H1 (cell line): ENCODE measurements around the gene RFC1. TPM values are rescaled to one million over a fixed set of nuclear protein-coding genes. Genes with fewer than 3 reads are reported as not detected.

Experiments
- CTCF ChIA-PET: fragments of 300-600 bp; sonication (Branson Sonifier 250); formaldehyde crosslinking; loops from one replicate; lab custom pipeline; 2021; ENCODE audit not compliant: partially characterized antibody; lab: Charles Lee
- POLR2A ChIA-PET: fragments of 300-600 bp; sonication (Branson Sonifier 250); formaldehyde crosslinking; loops from one replicate; lab custom pipeline; 2021; ENCODE audit warnings: inconsistent platforms; ENCODE audit not compliant: partially characterized antibody; lab: Charles Lee
- DNase-seq, 2 experiments: peaks; one replicate each; pipeline versions ENCODE4 v3.0.0 to v3.0.0-alpha.2; 2010 to 2022; ENCODE audit warnings: low spot score in 2 of 2, low read depth in 1 of 2, mixed read lengths in 1 of 2
- FAIRE-seq: peaks from 2 replicates; lab custom pipeline; 2011; peaks lifted over from hg19 to GRCh38; lab: Jason Lieb, UNC
- H2AFZ ChIP-seq: 2 replicates; pipeline ENCODE4 v1.8.1; 2012; ENCODE audit warnings: low read length, inconsistent platforms
- H2AK5ac ChIP-seq: 2 replicates; pipeline ENCODE4 v1.6.1; 2013; ENCODE audit warnings: low read depth, low read length
- H2BK120ac ChIP-seq: replicated peaks from 2 replicates; pipeline ENCODE3; 2013; ENCODE audit warnings: low read depth, low read length, inconsistent platforms
- H2BK12ac ChIP-seq: 2 replicates; pipeline ENCODE4 v1.6.1; 2013; ENCODE audit warnings: low read depth, low read length
- H2BK15ac ChIP-seq: 2 replicates; pipeline ENCODE4 v1.6.1; 2013; ENCODE audit warnings: low read length
- H2BK20ac ChIP-seq: 2 replicates; pipeline ENCODE4 v1.6.1; 2013; ENCODE audit warnings: low read length
- H2BK5ac ChIP-seq: 2 replicates; pipeline ENCODE4 v1.6.1; 2013; ENCODE audit warnings: low read depth, low read length
- H3K14ac ChIP-seq: 2 replicates; pipeline ENCODE4 v1.6.1; 2013; ENCODE audit warnings: inconsistent platforms; ENCODE audit not compliant: insufficient read length
- H3K18ac ChIP-seq: 2 replicates; pipeline ENCODE4 v1.6.1; 2013; ENCODE audit warnings: low read length; ENCODE audit errors: extremely low read depth
- H3K23ac ChIP-seq: 2 replicates; pipeline ENCODE4 v1.6.1; 2013; ENCODE audit warnings: inconsistent platforms; ENCODE audit not compliant: insufficient read length
- H3K23me2 ChIP-seq: 2 replicates; pipeline ENCODE4 v1.6.1; 2013; ENCODE audit warnings: low read depth, low read length
- H3K27ac ChIP-seq: 2 replicates; pipeline ENCODE4 v1.6.1; 2011; ENCODE audit warnings: low read depth, low read length, inconsistent platforms
- H3K27me3 ChIP-seq, 4 experiments: replicated peaks in 1 of 4; 1 replicate in 1 of 4; 2 replicates in 3 of 4; pipeline versions ENCODE4 v1.6.1 to v1.8.1; 2011 to 2013; ENCODE audit warnings: low read length in 3 of 4, mild to moderate bottlenecking in 3 of 4, inconsistent platforms in 2 of 4, mixed read lengths in 2 of 4, moderate library complexity in 1 of 4; ENCODE audit not compliant: control insufficient read depth in 3 of 4, insufficient read depth in 3 of 4; ENCODE audit errors: extremely low read depth in 1 of 4
- H3K36me3 ChIP-seq, 4 experiments: 2 replicates each; pipeline versions ENCODE4 v1.6.1 to v1.8.1; 2011 to 2013; ENCODE audit warnings: mild to moderate bottlenecking in 4 of 4, low read length in 3 of 4, moderate library complexity in 2 of 4, control low read depth in 1 of 4, inconsistent platforms in 1 of 4; ENCODE audit not compliant: insufficient read depth in 4 of 4, control insufficient read depth in 2 of 4
- H3K4ac ChIP-seq: replicated peaks from 2 replicates; pipeline ENCODE3; 2013; ENCODE audit warnings: low read length, low read depth, mixed read lengths, inconsistent platforms; ENCODE audit not compliant: insufficient read length
- H3K4me1 ChIP-seq, 4 experiments: replicated peaks in 1 of 4; 1 replicate in 1 of 4; 2 replicates in 3 of 4; pipeline versions ENCODE4 v1.6.1 to v1.8.1; 2011 to 2013; ENCODE audit warnings: low read length in 3 of 4, inconsistent platforms in 2 of 4, mixed read lengths in 1 of 4; ENCODE audit not compliant: insufficient read depth in 4 of 4, control insufficient read depth in 3 of 4
- H3K4me2 ChIP-seq, 2 experiments: 2 replicates each; pipeline versions ENCODE4 v1.6.1 to v1.8.1; 2011 to 2013; ENCODE audit warnings: low read depth in 2 of 2, low read length in 2 of 2, control low read depth in 1 of 2, inconsistent platforms in 1 of 2, mild to moderate bottlenecking in 1 of 2; ENCODE audit not compliant: insufficient read depth in 1 of 2
- H3K4me3 ChIP-seq, 4 experiments: fragments of 200-600, 300-600 bp in 1 of 4; sonication (generic), shearing (Covaris generic), sonication (Bioruptor Twin) in 1 of 4; 2 replicates each; pipeline versions ENCODE4 v1.5.1 to v1.8.1; 2011 to 2016; ENCODE audit warnings: low read length in 4 of 4, low read depth in 3 of 4, control low read depth in 2 of 4, inconsistent platforms in 2 of 4, mild to moderate bottlenecking in 2 of 4, mixed read lengths in 1 of 4, moderate library complexity in 1 of 4; ENCODE audit not compliant: insufficient read depth in 2 of 4; ENCODE audit errors: extremely low read depth in 1 of 4
- H3K56ac ChIP-seq: replicated peaks from 2 replicates; pipeline ENCODE3; 2013; ENCODE audit warnings: low read depth, mild to moderate bottlenecking, mixed read lengths, low read length, inconsistent platforms; ENCODE audit not compliant: insufficient read length
- H3K79me1 ChIP-seq: 2 replicates; pipeline ENCODE4 v1.6.1; 2013; ENCODE audit warnings: low read depth, low read length, control low read depth
- H3K79me2 ChIP-seq, 2 experiments: 2 replicates each; pipeline versions ENCODE4 v1.6.1 to v1.8.1; 2012 to 2013; ENCODE audit warnings: low read length in 2 of 2, mild to moderate bottlenecking in 2 of 2, inconsistent platforms in 1 of 2; ENCODE audit not compliant: insufficient read depth in 2 of 2, control insufficient read depth in 1 of 2
- H3K9ac ChIP-seq, 4 experiments: replicated peaks in 1 of 4; 1 replicate in 1 of 4; 2 replicates in 3 of 4; pipeline versions ENCODE4 v1.6.1 to v1.8.1; 2011 to 2013; ENCODE audit warnings: low read depth in 3 of 4, low read length in 3 of 4, control low read depth in 2 of 4, mild to moderate bottlenecking in 2 of 4, moderate library complexity in 2 of 4, inconsistent platforms in 1 of 4; ENCODE audit errors: extremely low read depth in 1 of 4
- H3K9me3 ChIP-seq, 2 experiments: 2 replicates each; pipeline versions ENCODE4 v1.6.1 to v1.8.1; 2012 to 2013; ENCODE audit warnings: mild to moderate bottlenecking in 2 of 2, moderate library complexity in 2 of 2, control low read depth in 1 of 2, inconsistent platforms in 1 of 2, low read depth in 1 of 2, low read length in 1 of 2, mixed read lengths in 1 of 2; ENCODE audit not compliant: insufficient read depth in 2 of 2
- H4K20me1 ChIP-seq, 2 experiments: replicated peaks in 1 of 2; 2 replicates each; pipeline versions ENCODE3 to v1.8.1; 2011 to 2013; ENCODE audit warnings: inconsistent platforms in 2 of 2, low read length in 2 of 2, mild to moderate bottlenecking in 1 of 2; ENCODE audit not compliant: insufficient read depth in 2 of 2, control insufficient read depth in 1 of 2
- H4K5ac ChIP-seq: 2 replicates; pipeline ENCODE4 v1.6.1; 2013; ENCODE audit warnings: low read length, low read depth, mixed read lengths, inconsistent platforms; ENCODE audit not compliant: insufficient read length
- H4K8ac ChIP-seq: 2 replicates; pipeline ENCODE4 v1.8.0; 2013; ENCODE audit warnings: mild to moderate bottlenecking, moderate library complexity, low read length, inconsistent platforms; ENCODE audit not compliant: insufficient read depth; ENCODE audit errors: extremely low read depth
- H4K91ac ChIP-seq: replicated peaks from 2 replicates; pipeline ENCODE3; 2013; ENCODE audit warnings: low read length, mixed read lengths, inconsistent platforms; ENCODE audit not compliant: insufficient read length
- ATF2 ChIP-seq: IDR thresholded peaks from 2 replicates; pipeline ENCODE4 v1.6.1; 2012; ENCODE audit warnings: low read length, inconsistent platforms
- CEBPB ChIP-seq: IDR thresholded peaks from 2 replicates; pipeline ENCODE4 v1.6.1; 2012; ENCODE audit warnings: low read depth, low read length
- EP300 ChIP-seq, 2 experiments: IDR thresholded peaks; 1 replicate in 1 of 2; 2 replicates in 1 of 2; pipeline ENCODE4 v1.6.1; 2011 to 2012; ENCODE audit warnings: low read depth in 2 of 2, low read length in 2 of 2, mild to moderate bottlenecking in 2 of 2, borderline replicate concordance in 1 of 2, inconsistent platforms in 1 of 2, moderate library complexity in 1 of 2
- FOSL1 ChIP-seq: IDR thresholded peaks from 2 replicates; pipeline ENCODE4 v1.6.1; 2011; ENCODE audit warnings: mild to moderate bottlenecking, low read depth, low read length, moderate library complexity; ENCODE audit not compliant: insufficient read depth
- GABPA ChIP-seq: IDR thresholded peaks from 2 replicates; pipeline ENCODE4 v1.6.1; 2011; ENCODE audit warnings: mild to moderate bottlenecking, low read length, moderate library complexity, borderline replicate concordance; ENCODE audit not compliant: insufficient read depth
- JUND ChIP-seq: IDR thresholded peaks from 2 replicates; pipeline ENCODE4 v1.6.1; 2011; ENCODE audit warnings: mild to moderate bottlenecking, improper control_type of control experiment, low read length
- NRF1 ChIP-seq: IDR thresholded peaks from 2 replicates; pipeline ENCODE4 v1.6.1; 2011; ENCODE audit warnings: mild to moderate bottlenecking, low read depth, low read length, improper control_type of control experiment
- RNF2 ChIP-seq: fragments of 200-900, 300-1000 bp; sonication (generic); IDR thresholded peaks from 2 replicates; pipeline ENCODE4 v1.7.1; 2016; ENCODE audit warnings: borderline replicate concordance, low read depth, mild to moderate bottlenecking, antibody characterized with exemption, low read length; ENCODE audit not compliant: poor library complexity, severe bottlenecking; ENCODE audit errors: missing control alignments
- SP1 ChIP-seq: IDR thresholded peaks from 2 replicates; pipeline ENCODE4 v1.6.1; 2011; ENCODE audit warnings: low read depth, low read length
- SP2 ChIP-seq: IDR thresholded peaks from 2 replicates; pipeline ENCODE4 v1.6.1; 2012; ENCODE audit warnings: mild to moderate bottlenecking, low read length, inconsistent platforms
- SRF ChIP-seq: IDR thresholded peaks from 2 replicates; pipeline ENCODE4 v1.6.1; 2011; ENCODE audit warnings: mild to moderate bottlenecking, low read depth, low read length, moderate library complexity
- WGBS, 2 experiments: shearing (Covaris generic) in 1 of 2; methylation state at CpG; one replicate each; pipeline versions ENCODE4 v1.1.6 to v1.1.7; 2013 to 2015; ENCODE audit warnings: low lambda C conversion rate in 2 of 2, mixed read lengths in 2 of 2, inconsistent platforms in 1 of 2, low coverage in 1 of 2, missing lambda C conversion rate in 1 of 2; ENCODE audit not compliant: insufficient replicate concordance in 2 of 2, insufficient coverage in 1 of 2, insufficient read length in 1 of 2; ENCODE audit errors: extremely low coverage in 1 of 2, missing lambda C conversion rate in 1 of 2; 5-methylcytosine and 5-hydroxymethylcytosine counted together
- polyA plus RNA-seq, 7 experiments: library from polyadenylated mRNA; depleted of rRNA in 3 of 7; stranded (reverse) in 5 of 7; unstranded in 2 of 7; fragments of >200 nt in 5 of 7; fragments of 200-250 nt in 2 of 7; gene quantifications; 1 replicate in 5 of 7; 2 replicates in 1 of 7; 4 replicates in 1 of 7; pipeline versions ENCODE4 v1.2.1 to v1.2.3, GENCODE V29; 2011 to 2013; ENCODE audit warnings: missing spikeins in 2 of 7, mixed read lengths in 2 of 7
- total RNA-seq: library from RNA; stranded (reverse); fragmentation: NEBNext Ultra II Directional; extraction: Animal tissue kit (Norgen Biotek cat#: 25700); gene quantifications from 2 replicates; pipeline ENCODE4 v1.2.1, GENCODE V29; 2021
- TF ChIP-seq, protein P1 (sequence below): IDR thresholded peaks from 2 replicates; pipeline ENCODE4 v1.6.1; 2011; ENCODE audit warnings: low read depth, mild to moderate bottlenecking, low read length; ENCODE audit not compliant: insufficient read depth

The RFC1 gene
- total and polyA plus RNA-seq, 2 of the 8 experiments (the other 6 are each of a cell fraction or from before 2014, with no cell fraction given) = 16.0 to 83.8 TPM

- 96% methylated on average over 2 of the region's 2 CpGs; no CpG with 5 or more reads in 1 of the 2 experiments for WGBS, 2 experiments
- CTCF ChIA-PET = interaction anchor here (0.6 kb wide), 1 partner anchor 313 kb away, joined by 3 read pairs; no protein-coding TSS in a partner anchor
Observed at GRCh38 chr4:39291686-39292085, 74.5 kb downstream of the RFC1 start.

More at GRCh38 chr4:39291686-39292085, 74.5 kb downstream of the RFC1 start:
- Histone ChIP-seq H3K23ac (no peak overlapping the region), H4K5ac (no peak overlapping the region), H3K14ac (no peak overlapping the region), H3K79me1 (no peaks in the 10 kb centered on the region), H3K56ac (no peak overlapping the region), H3K27ac (no peak overlapping the region), H3K9ac (no peak overlapping the region), H4K20me1 (no peaks in the 10 kb centered on the region), H2AK5ac (no peak overlapping the region), H3K36me3 (peaks cover 13 to 76% (median 29%) of the 10 kb centered on the region in 4 experiments), H3K27me3 (peaks cover 0 to 1% (median 0%) of the 10 kb centered on the region in 4 experiments; a peak in 1 of 7 replicates), H3K79me2 (no peaks in the 10 kb centered on the region), H2BK12ac (no peak overlapping the region), H3K4me2 (no peak overlapping the region), H2BK5ac (no peak overlapping the region), H4K8ac (no peak overlapping the region), H2BK120ac (no peak overlapping the region), H2AFZ (no peak overlapping the region), H3K9me3 (no peaks in the 10 kb centered on the region), H3K4ac (no peak overlapping the region), H2BK20ac (no peak overlapping the region), H3K23me2 (no peaks in the 10 kb centered on the region), H3K18ac (no peak overlapping the region), H3K4me1 (no peaks in the 10 kb centered on the region), H4K91ac (no peak overlapping the region), H2BK15ac (no peak overlapping the region), H3K4me3 (no peak overlapping the region)
- DNase-seq (no peak), FAIRE-seq (no peak)
- TF ChIP-seq SRF (no peak), GABPA (no peak), JUND (no peak), NRF1 (no peak), FOSL1 (no peak), EP300 (IDR thresholded peaks at IDR 0.05; ENCODE audit: borderline replicate concordance in 1 of 2, low read depth in 2 of 2, low read length in 2 of 2) (no peak), SP1 (no peak), SP2 (no peak), RNF2 (no peak), ATF2 (no peak), CEBPB (no peak)
- TF ChIP-seq, protein P1, sequence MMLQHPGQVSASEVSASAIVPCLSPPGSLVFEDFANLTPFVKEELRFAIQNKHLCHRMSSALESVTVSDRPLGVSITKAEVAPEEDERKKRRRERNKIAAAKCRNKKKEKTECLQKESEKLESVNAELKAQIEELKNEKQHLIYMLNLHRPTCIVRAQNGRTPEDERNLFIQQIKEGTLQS = no peak
- POLR2A ChIA-PET = no interaction called here
